Measurements from ENCODE around the gene ZNF536.

DNA sequence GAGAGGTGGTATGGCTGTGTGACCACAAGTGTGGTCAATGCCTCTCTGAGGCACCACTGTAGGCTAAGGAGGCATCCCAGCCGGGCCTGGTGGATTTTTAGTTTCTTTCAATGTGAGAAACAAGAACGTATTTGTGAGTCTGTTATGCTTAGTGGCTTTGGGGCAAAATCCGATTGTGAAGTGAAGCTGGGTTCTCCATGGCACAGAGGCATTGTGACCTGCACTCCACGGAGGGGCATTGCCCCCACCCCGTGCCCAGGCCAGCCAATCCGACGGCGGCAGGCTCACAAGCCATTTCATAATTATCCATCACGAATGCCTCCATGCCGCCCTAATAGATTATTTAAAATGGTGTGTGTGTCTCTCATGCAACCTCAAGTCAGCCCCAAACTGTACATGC is 151.6 kb downstream of the ZNF536 start:
- TF ChIP-seq POLR2A (IDR thresholded peaks at IDR 0.05), result no peak
- TF ChIP-seq EP300 (IDR thresholded peaks at IDR 0.05; ENCODE audit: low read depth), result no peak
- TF ChIP-seq, protein P1, sequence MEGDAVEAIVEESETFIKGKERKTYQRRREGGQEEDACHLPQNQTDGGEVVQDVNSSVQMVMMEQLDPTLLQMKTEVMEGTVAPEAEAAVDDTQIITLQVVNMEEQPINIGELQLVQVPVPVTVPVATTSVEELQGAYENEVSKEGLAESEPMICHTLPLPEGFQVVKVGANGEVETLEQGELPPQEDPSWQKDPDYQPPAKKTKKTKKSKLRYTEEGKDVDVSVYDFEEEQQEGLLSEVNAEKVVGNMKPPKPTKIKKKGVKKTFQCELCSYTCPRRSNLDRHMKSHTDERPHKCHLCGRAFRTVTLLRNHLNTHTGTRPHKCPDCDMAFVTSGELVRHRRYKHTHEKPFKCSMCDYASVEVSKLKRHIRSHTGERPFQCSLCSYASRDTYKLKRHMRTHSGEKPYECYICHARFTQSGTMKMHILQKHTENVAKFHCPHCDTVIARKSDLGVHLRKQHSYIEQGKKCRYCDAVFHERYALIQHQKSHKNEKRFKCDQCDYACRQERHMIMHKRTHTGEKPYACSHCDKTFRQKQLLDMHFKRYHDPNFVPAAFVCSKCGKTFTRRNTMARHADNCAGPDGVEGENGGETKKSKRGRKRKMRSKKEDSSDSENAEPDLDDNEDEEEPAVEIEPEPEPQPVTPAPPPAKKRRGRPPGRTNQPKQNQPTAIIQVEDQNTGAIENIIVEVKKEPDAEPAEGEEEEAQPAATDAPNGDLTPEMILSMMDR (IDR thresholded peaks at IDR 0.05), result no peak
- no peak for TF ChIP-seq POLR2AphosphoS5 (IDR thresholded peaks at IDR 0.05)
